Forelimb muscle (tissue), 1 donor: ENCODE results near the gene HES3. TPM values are rescaled to one million over a fixed set of nuclear protein-coding genes. Genes with fewer than 3 reads are reported as not detected.

Experiments used
- DNase-seq: peaks from one replicate; pipeline ENCODE4 v3.0.0-alpha.2; 2013; ENCODE audit warnings: low read depth
- polyA plus RNA-seq: library from polyadenylated mRNA; unstranded; fragments of 120-200 nt; gene quantifications from one replicate; pipeline ENCODE4 v1.2.1, GENCODE V29; 2013; ENCODE audit not compliant: insufficient read length

HES3 gene
- polyA plus RNA-seq, 1 donor: not detected

GRCh38 chr1:6260961-6261614 lies 17.1 kb downstream of the HES3 start, which contains the start of gene GPR153:
TSS of gene GPR153 (minus strand) at chr1:6261098. CDS start at chr1:6254905, 6,193 bp downstream.
- DNase-seq: no peak

- no peak for DNase-seq
Observed at GRCh38 chr1:6261615-6261995, 17.6 kb downstream of the HES3 start.

- DNase-seq: peak; percentile 56
Observed at GRCh38 chr1:6262555-6263420, 18.8 kb downstream of the HES3 start.

GRCh38 chr1:6263716-6264115 lies 19.7 kb downstream of the HES3 start:
- DNase-seq: no peak

- no peak for DNase-seq
Observed at GRCh38 chr1:6265151-6265550, 21.2 kb downstream of the HES3 start.

- no peak for DNase-seq
Observed at GRCh38 chr1:6266641-6267040, 22.7 kb downstream of the HES3 start.

- DNase-seq: no peak
Observed at GRCh38 chr1:6267686-6268322, 23.8 kb downstream of the HES3 start.

- no peak for DNase-seq
Observed at GRCh38 chr1:6268415-6268814, 24.4 kb downstream of the HES3 start.

GRCh38 chr1:6269296-6269695 lies 25.3 kb downstream of the HES3 start:
- no peak for DNase-seq

- no peak for DNase-seq
Observed at GRCh38 chr1:6269720-6270400, 25.9 kb downstream of the HES3 start.

- DNase-seq: no peak
Observed at GRCh38 chr1:6270401-6270800, 26.4 kb downstream of the HES3 start.

GRCh38 chr1:6271006-6271405 lies 27.0 kb downstream of the HES3 start:
- peak; percentile 61 for DNase-seq

GRCh38 chr1:6271554-6271953 lies 27.6 kb downstream of the HES3 start:
- DNase-seq: no peak

GRCh38 chr1:6272452-6272851 lies 28.5 kb downstream of the HES3 start:
- DNase-seq: no peak

- no peak for DNase-seq
Observed at GRCh38 chr1:6272868-6273267, 28.9 kb downstream of the HES3 start.

- DNase-seq: no peak
Observed at GRCh38 chr1:6273380-6273891, 29.5 kb downstream of the HES3 start.

GRCh38 chr1:6274102-6274501 lies 30.1 kb downstream of the HES3 start:
- DNase-seq: no peak

- no peak for DNase-seq
Observed at GRCh38 chr1:6274622-6275139, 30.7 kb downstream of the HES3 start.

GRCh38 chr1:6275826-6276782 lies 32.1 kb downstream of the HES3 start:
- DNase-seq: peak; percentile 80

- DNase-seq: no peak
Observed at GRCh38 chr1:6276811-6277555, 33.0 kb downstream of the HES3 start.
